ENCODE results near the gene SCO1. TPM values are rescaled to one million over a fixed set of nuclear protein-coding genes. Genes with fewer than 3 reads are reported as not detected.
A peak's percentile ranks its signal among the peaks of the same experiment; 100 is the strongest.

SCO1 gene
- total RNA-seq, 4 donors from 2014 or later = 11.3 to 33.8 (median 16.2) TPM

DNA sequence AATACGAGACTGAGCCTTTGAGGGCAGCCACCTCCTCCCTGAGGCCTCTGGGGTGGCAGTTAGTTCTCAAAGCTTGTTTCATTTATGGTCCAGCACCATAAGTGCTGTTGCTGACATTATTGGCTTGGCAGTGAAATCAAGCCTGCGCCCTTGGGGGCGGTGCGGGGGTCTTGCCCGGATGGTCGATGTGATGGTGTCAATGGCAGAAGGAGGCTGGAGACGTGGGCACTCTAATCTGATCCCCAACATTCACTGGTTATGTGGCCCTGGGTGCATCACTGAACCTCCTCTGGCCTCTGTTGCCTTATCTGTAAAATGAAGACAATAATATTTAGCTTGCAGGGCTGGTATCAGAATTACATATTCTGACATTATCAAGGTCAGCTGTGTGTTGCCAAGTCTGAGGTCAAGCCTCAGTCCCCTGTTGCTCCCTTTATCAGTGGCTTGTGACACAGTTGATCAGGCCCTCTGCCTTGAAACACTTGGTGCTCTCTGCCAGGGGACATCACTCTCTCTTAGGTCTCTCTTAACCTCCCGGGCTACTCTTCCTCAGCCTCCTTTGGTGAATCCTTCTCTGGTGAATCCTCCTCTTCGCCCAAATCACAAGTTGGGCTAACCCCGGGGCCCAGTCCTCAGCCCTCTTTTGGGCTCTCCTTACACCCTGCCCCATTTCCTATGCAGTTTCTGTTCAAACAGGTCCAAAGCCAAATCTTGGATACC lies 44.2 kb upstream of the SCO1 start:
- no peak for TF ChIP-seq CTCF (IDR thresholded peaks at IDR 0.05)
- WGBS, 2 donors = 94 to 96% methylated on average over 10 of the region's 10 CpGs
- DNase-seq (ENCODE audit: low spot score in 2 of 2) = peak in 1 of 2 donors; percentile 81

GRCh38 chr17:10739386-10739785 lies 42.1 kb upstream of the SCO1 start:
- no peak overlapping the region for H3K4me3 ChIP-seq (ENCODE audit: low read depth, poor library complexity, severe bottlenecking)
- 93 to 96% methylated on average over 5 of the region's 5 CpGs for WGBS, 2 donors
- no peak for TF ChIP-seq POLR2A (IDR thresholded peaks at IDR 0.05)
- TF ChIP-seq CTCF (IDR thresholded peaks at IDR 0.05) = no peak
- DNase-seq (ENCODE audit: low spot score in 2 of 2) = peak in 1 of 2 donors; percentile 72
- intact Hi-C loops (cut with DNase I; ENCODE audit: low total_unique reads) = loop anchor here (2.0 kb wide), 1 partner anchor 105 kb away; no protein-coding TSS in a partner anchor

More for the DNA sequence above, 44.2 kb upstream of the SCO1 start:
- intact Hi-C loops (cut with DNase I; ENCODE audit: low total_unique reads) = no loop called here
- H3K4me3 ChIP-seq (ENCODE audit: low read depth, poor library complexity, severe bottlenecking) = no peak overlapping the region

GRCh38 chr17:10738521-10739258 lies 41.4 kb upstream of the SCO1 start:
- no peak overlapping the region for H3K4me3 ChIP-seq (ENCODE audit: low read depth, poor library complexity, severe bottlenecking)
- peak in 1 of 2 donors; percentile 85 for DNase-seq (ENCODE audit: low spot score in 2 of 2)
- WGBS, 2 donors = 51 to 59% methylated on average over 5 of the region's 5 CpGs
- TF ChIP-seq CTCF (IDR thresholded peaks at IDR 0.05) (no peak), POLR2A (IDR thresholded peaks at IDR 0.05) (no peak)
- intact Hi-C loops (cut with DNase I; ENCODE audit: low total_unique reads) = loop anchor here (2.0 kb wide), 1 partner anchor 106 kb away; no protein-coding TSS in a partner anchor

GRCh38 chr17:10737736-10738135 lies 40.4 kb upstream of the SCO1 start:
- H3K4me3 ChIP-seq (ENCODE audit: low read depth, poor library complexity, severe bottlenecking) = no peak overlapping the region
- WGBS, 2 donors = 89 to 90% methylated on average over 3 of the region's 3 CpGs
- intact Hi-C loops (cut with DNase I; ENCODE audit: low total_unique reads) = loop anchor here (2.0 kb wide), 1 partner anchor 107 kb away; no protein-coding TSS in a partner anchor
- no peak for DNase-seq (ENCODE audit: low spot score in 2 of 2)
- TF ChIP-seq POLR2A (IDR thresholded peaks at IDR 0.05) (no peak), CTCF (IDR thresholded peaks at IDR 0.05) (no peak)

DNA sequence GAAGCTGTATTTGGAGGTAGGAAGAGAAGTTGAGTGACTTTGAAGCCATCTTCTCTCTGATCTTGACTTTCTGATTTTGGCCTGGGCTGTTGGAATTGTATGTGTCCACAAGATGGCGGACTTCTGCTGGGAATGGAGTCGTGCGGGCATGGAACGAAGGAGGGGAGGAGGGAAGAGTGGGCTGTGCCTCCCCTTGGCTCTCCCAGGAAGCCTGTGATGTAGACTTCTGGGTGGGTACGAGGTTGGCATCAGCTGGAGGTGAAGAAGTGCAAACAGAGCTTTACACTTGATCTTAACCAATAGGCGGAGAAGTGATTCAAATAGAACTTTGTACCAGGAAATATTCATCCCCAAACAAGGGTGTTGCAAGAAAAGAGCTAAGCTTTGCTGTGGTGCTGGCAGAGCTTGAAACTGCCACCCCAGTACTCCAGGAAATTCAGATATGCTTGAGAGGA lies 39.9 kb upstream of the SCO1 start:
- peak in 1 of 3 donors; percentile 80 for TF ChIP-seq CTCF (IDR thresholded peaks at IDR 0.05)
- TF ChIP-seq POLR2A (IDR thresholded peaks at IDR 0.05) = no peak
- H3K4me3 ChIP-seq (ENCODE audit: low read depth, poor library complexity, severe bottlenecking) = no peak overlapping the region
- intact Hi-C loops (cut with DNase I; ENCODE audit: low total_unique reads) = no loop called here
- WGBS, 2 donors = 7% methylated on average over 6 of the region's 6 CpGs
- peak; percentile 53 to 91 for DNase-seq (ENCODE audit: low spot score in 2 of 2)

Measured in lower leg skin (tissue), 4 donors.